GM21526 (cell line): ENCODE data around the gene MTUS2.

Source experiments
- ATAC-seq: cut with Tn5 transposase; IDR thresholded peaks from one replicate; pipeline ENCODE4 v1.9.1; 2021; ENCODE audit warnings: moderate library complexity; ENCODE audit not compliant: unreplicated experiment, low FRiP score

Gene MTUS2

GRCh38 chr13:29491248-29491647 lies 671.1 kb downstream of the MTUS2 start:
- ATAC-seq: no peak

- no peak for ATAC-seq
Observed at GRCh38 chr13:29493796-29494195, 673.7 kb downstream of the MTUS2 start.

GRCh38 chr13:29494520-29494919 lies 674.4 kb downstream of the MTUS2 start:
- no peak for ATAC-seq

- no peak for ATAC-seq
Observed at GRCh38 chr13:29496241-29496712, 676.1 kb downstream of the MTUS2 start.

- ATAC-seq: no peak
Observed at GRCh38 chr13:29497137-29497654, 677.1 kb downstream of the MTUS2 start.

GRCh38 chr13:29498426-29499040 lies 678.4 kb downstream of the MTUS2 start:
- ATAC-seq: no peak

- no peak for ATAC-seq
Observed at GRCh38 chr13:29499506-29500165, 679.5 kb downstream of the MTUS2 start.

GRCh38 chr13:29500386-29500785 lies 680.2 kb downstream of the MTUS2 start:
- ATAC-seq: no peak

- no peak for ATAC-seq
Observed at GRCh38 chr13:29501674-29502073, 681.5 kb downstream of the MTUS2 start.

GRCh38 chr13:29502391-29503008 lies 682.4 kb downstream of the MTUS2 start:
- ATAC-seq: no peak

- ATAC-seq: no peak
Observed at GRCh38 chr13:29503041-29503837, 683.1 kb downstream of the MTUS2 start.

- no peak for ATAC-seq
Observed at GRCh38 chr13:29504691-29505090, 684.6 kb downstream of the MTUS2 start.

GRCh38 chr13:29505511-29505910 lies 685.4 kb downstream of the MTUS2 start:
- no peak for ATAC-seq

- no peak for ATAC-seq
Observed at GRCh38 chr13:29505950-29506349, 685.8 kb downstream of the MTUS2 start.

GRCh38 chr13:29507356-29507755 lies 687.2 kb downstream of the MTUS2 start:
- no peak for ATAC-seq

GRCh38 chr13:29508130-29508875 lies 688.2 kb downstream of the MTUS2 start:
- ATAC-seq: peak; percentile 68

- ATAC-seq: no peak
Observed at GRCh38 chr13:29508876-29509252, 688.7 kb downstream of the MTUS2 start.

- ATAC-seq: no peak
Observed at GRCh38 chr13:29509999-29510589, 690.0 kb downstream of the MTUS2 start.

GRCh38 chr13:29510651-29511084 lies 690.5 kb downstream of the MTUS2 start:
- ATAC-seq: no peak
